Measurements from ENCODE around the gene AUTS2.

Gene AUTS2

DNA sequence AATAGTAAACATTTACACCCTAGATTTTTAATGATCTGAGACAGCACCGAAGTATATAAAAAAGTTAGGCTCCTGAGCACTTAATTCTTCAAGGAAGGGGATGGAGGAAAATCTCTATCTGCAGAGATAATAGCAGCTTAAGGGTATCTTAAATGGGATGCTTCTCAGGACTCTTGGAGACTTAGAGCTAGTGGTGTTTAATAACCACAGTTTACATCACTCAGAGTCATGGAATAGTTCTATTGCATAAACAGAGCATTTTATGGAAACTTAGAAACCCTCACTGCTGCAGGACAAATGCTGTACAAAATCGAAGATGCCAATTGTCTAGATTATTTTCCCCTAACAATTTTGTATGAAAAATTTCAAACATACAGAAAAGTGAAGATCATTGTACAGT, 1134.8 kb downstream of the AUTS2 start:
- no peak overlapping the region for H2AFZ ChIP-seq (ENCODE audit: low read depth, low read length, severe bottlenecking)
- no peaks in the 10 kb centered on the region for H3F3A ChIP-seq (ENCODE audit: insufficient read depth)
- no peaks in the 10 kb centered on the region for H3K9me3 ChIP-seq (ENCODE audit: insufficient read depth, low read length)
- 0 out of 2 replicates have a peak, but pooled peaks cover 6% of the 10 kb centered on the region for H4K20me1 ChIP-seq (ENCODE audit: low read depth, low read length)
- no peak overlapping the region for H3K4me3 ChIP-seq (ENCODE audit: insufficient read depth, low read length, poor library complexity, severe bottlenecking)
- H3K36me3 ChIP-seq (ENCODE audit: low read length): no peaks in the 10 kb centered on the region
- no peak overlapping the region for H3K9ac ChIP-seq (ENCODE audit: low read length)
- TF ChIP-seq, protein P1, sequence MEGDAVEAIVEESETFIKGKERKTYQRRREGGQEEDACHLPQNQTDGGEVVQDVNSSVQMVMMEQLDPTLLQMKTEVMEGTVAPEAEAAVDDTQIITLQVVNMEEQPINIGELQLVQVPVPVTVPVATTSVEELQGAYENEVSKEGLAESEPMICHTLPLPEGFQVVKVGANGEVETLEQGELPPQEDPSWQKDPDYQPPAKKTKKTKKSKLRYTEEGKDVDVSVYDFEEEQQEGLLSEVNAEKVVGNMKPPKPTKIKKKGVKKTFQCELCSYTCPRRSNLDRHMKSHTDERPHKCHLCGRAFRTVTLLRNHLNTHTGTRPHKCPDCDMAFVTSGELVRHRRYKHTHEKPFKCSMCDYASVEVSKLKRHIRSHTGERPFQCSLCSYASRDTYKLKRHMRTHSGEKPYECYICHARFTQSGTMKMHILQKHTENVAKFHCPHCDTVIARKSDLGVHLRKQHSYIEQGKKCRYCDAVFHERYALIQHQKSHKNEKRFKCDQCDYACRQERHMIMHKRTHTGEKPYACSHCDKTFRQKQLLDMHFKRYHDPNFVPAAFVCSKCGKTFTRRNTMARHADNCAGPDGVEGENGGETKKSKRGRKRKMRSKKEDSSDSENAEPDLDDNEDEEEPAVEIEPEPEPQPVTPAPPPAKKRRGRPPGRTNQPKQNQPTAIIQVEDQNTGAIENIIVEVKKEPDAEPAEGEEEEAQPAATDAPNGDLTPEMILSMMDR (IDR thresholded peaks at IDR 0.05; ENCODE audit: insufficient read depth, low read length, poor library complexity, severe bottlenecking): no peak
- no peak for TF ChIP-seq EZH2phosphoT487 (conservative IDR thresholded peaks at IDR 0.05; ENCODE audit: low read length)
- H3K4me2 ChIP-seq (ENCODE audit: low read depth, low read length, poor library complexity, severe bottlenecking): no peak overlapping the region
- H3K79me2 ChIP-seq (ENCODE audit: insufficient read depth, low read length): no peaks in the 10 kb centered on the region
- no peak overlapping the region for H3K27ac ChIP-seq (ENCODE audit: low read depth, low read length)
- no peaks in the 10 kb centered on the region for H3K9me2 ChIP-seq (replicated peaks; ENCODE audit: insufficient read depth, low read length)
- no peaks in the 10 kb centered on the region for H3K27me3 ChIP-seq (ENCODE audit: low read length)

DNA sequence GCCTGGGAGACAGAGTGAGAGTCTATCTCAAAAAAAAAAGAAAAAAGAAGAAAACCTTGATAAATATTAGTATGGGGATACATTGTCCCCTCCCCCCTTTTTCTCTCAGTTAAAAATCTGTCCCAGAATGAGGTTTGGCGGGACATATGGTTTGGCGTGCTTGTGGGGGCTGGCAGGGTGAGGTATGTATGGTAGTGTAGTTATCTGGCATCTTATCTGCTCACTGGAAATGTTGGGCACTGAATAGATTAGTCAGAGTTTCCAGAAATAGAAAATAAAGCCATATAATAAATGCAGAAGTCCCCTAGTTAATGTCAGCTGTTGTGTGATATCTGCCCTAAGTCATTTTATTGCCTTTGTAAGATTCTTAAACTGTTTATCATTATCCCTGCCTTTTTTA, 1136.1 kb downstream of the AUTS2 start:
- Histone ChIP-seq H4K20me1 (ENCODE audit: low read depth, low read length) (0 out of 2 replicates have a peak, but pooled peaks cover 6% of the 10 kb centered on the region), H3K79me2 (ENCODE audit: insufficient read depth, low read length) (no peaks in the 10 kb centered on the region), H3K9me2 (replicated peaks; ENCODE audit: insufficient read depth, low read length) (no peaks in the 10 kb centered on the region), H3K4me3 (ENCODE audit: insufficient read depth, low read length, poor library complexity, severe bottlenecking) (no peak overlapping the region), H2AFZ (ENCODE audit: low read depth, low read length, severe bottlenecking) (no peak overlapping the region), H3K27ac (ENCODE audit: low read depth, low read length) (no peak overlapping the region), H3K9me3 (ENCODE audit: insufficient read depth, low read length) (no peaks in the 10 kb centered on the region), H3K4me2 (ENCODE audit: low read depth, low read length, poor library complexity, severe bottlenecking) (no peak overlapping the region), H3K36me3 (ENCODE audit: low read length) (no peaks in the 10 kb centered on the region), H3K9ac (ENCODE audit: low read length) (no peak overlapping the region), H3K27me3 (ENCODE audit: low read length) (no peaks in the 10 kb centered on the region), H3F3A (ENCODE audit: insufficient read depth) (no peaks in the 10 kb centered on the region)
- no peak for TF ChIP-seq EZH2phosphoT487 (conservative IDR thresholded peaks at IDR 0.05; ENCODE audit: low read length)
- TF ChIP-seq, protein P1 (IDR thresholded peaks at IDR 0.05; ENCODE audit: insufficient read depth, low read length, poor library complexity, severe bottlenecking): no peak

DNA sequence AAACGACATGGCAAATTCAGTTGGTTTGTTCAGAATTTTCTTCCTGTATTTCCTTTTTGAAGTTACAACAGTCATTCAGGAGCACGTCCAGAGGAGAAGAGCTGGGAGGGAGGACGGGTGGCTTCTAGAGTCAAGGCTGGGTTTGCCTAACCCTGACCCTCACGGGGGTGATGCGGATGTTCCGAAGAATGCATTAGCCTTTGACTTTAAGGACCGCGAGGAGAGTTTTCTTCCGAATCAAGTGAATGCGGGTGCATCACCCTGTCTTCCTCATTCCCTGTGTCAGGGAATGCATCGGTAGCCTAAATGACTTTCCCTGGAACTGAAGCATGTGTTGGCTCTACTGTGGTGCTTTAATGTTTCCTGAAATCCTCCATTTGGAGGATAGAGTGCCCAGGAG, 1137.0 kb downstream of the AUTS2 start:
- Histone ChIP-seq H4K20me1 (ENCODE audit: low read depth, low read length) (0 out of 2 replicates have a peak, but pooled peaks cover 6% of the 10 kb centered on the region), H3K9me3 (ENCODE audit: insufficient read depth, low read length) (no peaks in the 10 kb centered on the region), H3K27me3 (ENCODE audit: low read length) (no peaks in the 10 kb centered on the region), H3K9me2 (replicated peaks; ENCODE audit: insufficient read depth, low read length) (no peaks in the 10 kb centered on the region), H2AFZ (ENCODE audit: low read depth, low read length, severe bottlenecking) (no peak overlapping the region), H3K79me2 (ENCODE audit: insufficient read depth, low read length) (no peaks in the 10 kb centered on the region), H3K4me3 (ENCODE audit: insufficient read depth, low read length, poor library complexity, severe bottlenecking) (no peak overlapping the region), H3F3A (ENCODE audit: insufficient read depth) (no peaks in the 10 kb centered on the region), H3K27ac (ENCODE audit: low read depth, low read length) (no peak overlapping the region), H3K4me2 (ENCODE audit: low read depth, low read length, poor library complexity, severe bottlenecking) (no peak overlapping the region), H3K9ac (ENCODE audit: low read length) (no peak overlapping the region), H3K36me3 (ENCODE audit: low read length) (no peaks in the 10 kb centered on the region)
- TF ChIP-seq, protein P1 (IDR thresholded peaks at IDR 0.05; ENCODE audit: insufficient read depth, low read length, poor library complexity, severe bottlenecking): no peak
- TF ChIP-seq EZH2phosphoT487 (conservative IDR thresholded peaks at IDR 0.05; ENCODE audit: low read length): no peak

Measured in SU-DHL-6 (cell line).